ENCODE data around the gene GABBR2.
"Not testable (repeated sequence)": the region's sequence is repeated elsewhere in the genome, so short reads cannot be mapped to it uniquely, and the experiment has no call there.

The GABBR2 gene

GRCh38 chr9:98468567-98469239 lies 240.0 kb downstream of the GABBR2 start:
- no peak for DNase-seq

GRCh38 chr9:98465799-98466198 lies 242.9 kb downstream of the GABBR2 start:
- no peak for DNase-seq

DNA sequence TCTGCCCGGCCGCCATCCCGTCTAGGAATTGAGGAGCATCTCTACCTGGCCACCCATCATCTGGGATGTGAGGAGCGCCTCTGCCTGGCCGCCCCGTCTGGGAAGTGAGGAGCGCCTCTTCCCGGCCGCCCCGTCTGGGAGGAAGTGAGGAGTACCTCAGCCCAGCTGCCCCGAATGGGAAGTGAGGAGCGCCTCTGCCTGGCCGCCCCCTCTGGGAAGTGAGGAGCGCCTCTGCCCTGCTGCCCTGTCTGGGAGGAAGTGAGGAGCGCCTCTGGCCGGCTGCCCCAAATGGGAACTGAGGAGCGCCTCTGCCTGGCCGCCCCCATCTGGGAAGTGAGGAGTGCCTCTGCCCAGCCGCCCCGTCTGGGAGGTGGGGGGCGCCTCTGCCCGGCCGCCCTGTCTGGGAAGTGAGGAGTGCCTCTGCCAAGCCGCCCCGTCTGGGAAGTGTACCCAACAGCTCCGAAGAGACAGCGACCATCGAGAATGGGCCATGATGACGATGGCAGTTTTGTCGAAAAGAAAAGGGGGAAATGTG lies 244.5 kb downstream of the GABBR2 start:
- not testable (repeated sequence) for DNase-seq

DNA sequence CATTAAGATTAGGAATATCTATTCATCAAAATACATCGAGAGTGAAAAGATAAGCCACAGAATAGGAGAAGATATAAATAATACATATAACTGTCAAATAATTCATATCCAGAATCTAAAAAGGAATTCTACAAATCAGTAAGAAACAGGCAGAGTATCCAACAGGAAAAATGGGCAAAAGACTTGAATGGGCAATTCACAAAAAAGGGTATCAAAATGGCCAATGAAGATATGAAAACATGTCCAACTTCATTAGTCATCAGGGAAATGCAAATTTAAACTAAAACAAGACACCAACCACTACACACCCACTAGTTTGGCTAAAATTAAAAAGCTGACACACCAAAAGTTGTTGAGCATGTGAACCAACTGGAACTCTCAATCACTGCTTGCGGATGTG lies 246.4 kb downstream of the GABBR2 start:
- DNase-seq, result no peak

DNA sequence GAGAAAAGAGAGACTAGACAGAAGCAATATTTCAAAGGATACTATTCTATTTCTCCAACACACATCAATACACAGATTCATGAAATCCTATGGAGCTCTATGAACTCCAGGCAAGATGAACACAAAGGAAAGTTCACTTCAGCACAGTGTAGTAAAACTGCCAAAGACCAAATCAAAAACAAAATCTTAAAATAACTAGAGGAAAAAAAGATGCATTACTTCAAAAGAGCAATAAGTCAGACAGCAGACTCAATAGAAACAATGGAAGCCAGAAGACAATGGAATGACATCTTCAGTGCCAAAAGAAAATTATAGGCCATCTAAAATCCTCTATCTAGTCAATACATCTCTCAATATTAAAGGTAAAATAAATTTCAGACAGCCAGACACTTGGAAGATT lies 248.0 kb downstream of the GABBR2 start:
- DNase-seq, result no peak

DNA sequence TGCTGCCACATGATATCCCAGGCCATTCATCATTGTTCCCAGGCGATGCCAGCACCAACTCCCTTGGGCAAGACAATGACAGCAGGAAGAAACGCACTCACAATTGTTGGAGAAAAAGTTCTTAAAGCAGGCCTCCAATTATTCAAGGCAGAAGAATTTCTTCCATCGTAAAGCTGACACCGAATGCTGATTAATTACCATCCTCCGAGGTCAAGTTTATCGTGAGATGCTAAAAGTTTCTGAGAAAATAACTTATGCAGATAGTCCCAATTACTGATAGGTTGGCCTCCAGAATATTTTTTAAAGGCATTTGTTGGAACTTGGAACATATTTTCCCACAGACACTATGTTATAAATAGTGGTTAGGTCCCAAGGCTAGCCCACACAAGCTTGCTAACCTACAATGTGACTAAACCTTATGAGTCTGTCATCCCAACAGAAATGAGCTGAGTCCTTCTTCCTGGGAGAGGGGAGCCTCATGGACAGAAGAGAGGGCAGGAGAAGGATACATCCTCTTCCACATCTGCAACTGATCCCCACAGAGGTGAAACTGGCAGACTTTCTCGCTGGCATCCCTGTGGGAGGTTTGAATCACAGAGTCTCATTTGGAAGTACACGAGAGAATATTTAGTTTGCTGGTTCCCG lies 250.9 kb downstream of the GABBR2 start:
- DNase-seq, result no peak

GRCh38 chr9:98456156-98456613 lies 252.6 kb downstream of the GABBR2 start:
- DNase-seq, result no peak

DNA sequence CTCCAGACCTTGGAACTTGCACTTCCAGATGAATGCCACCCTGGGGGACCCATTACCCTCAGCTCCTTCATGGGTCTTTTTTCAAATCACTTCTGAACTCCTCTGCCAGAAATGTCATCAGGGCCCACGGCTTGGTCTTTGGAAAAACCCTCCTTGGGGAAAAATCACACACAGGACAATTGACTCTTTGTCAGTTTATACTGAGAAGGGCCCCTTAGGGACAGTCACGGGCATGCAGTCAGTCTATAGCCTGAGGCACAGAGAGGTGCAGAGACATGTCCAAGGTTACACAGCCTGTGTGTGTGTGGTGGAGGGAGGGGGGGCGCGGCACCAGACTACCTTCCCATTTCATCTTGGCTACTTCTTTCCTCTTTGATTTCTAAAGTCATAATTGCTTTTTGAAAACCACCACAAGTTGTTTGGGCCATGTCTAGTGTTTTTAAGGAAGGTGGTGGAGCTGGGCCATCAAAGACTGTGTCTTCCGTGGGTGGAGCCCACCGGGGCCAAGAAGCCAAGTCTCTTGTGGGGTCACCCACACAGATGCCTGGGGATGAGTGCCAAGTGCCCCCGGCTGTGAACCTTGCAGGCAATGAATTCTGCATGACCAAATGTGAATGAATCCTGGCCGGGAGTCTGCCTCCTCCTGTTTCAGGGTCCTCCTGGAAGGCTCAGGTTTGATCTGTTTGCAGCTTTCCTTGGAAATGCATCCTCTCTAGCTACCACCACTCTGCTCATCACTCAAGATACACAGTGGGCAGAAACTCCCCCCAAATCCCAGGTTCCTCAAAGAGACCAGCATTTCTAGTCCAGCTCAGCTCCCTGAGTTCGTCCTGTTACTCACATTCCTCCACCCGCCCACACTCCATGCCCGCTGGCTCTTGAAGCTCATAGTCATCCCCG lies 253.2 kb downstream of the GABBR2 start:
- DNase-seq, result peak; percentile 23

DNA sequence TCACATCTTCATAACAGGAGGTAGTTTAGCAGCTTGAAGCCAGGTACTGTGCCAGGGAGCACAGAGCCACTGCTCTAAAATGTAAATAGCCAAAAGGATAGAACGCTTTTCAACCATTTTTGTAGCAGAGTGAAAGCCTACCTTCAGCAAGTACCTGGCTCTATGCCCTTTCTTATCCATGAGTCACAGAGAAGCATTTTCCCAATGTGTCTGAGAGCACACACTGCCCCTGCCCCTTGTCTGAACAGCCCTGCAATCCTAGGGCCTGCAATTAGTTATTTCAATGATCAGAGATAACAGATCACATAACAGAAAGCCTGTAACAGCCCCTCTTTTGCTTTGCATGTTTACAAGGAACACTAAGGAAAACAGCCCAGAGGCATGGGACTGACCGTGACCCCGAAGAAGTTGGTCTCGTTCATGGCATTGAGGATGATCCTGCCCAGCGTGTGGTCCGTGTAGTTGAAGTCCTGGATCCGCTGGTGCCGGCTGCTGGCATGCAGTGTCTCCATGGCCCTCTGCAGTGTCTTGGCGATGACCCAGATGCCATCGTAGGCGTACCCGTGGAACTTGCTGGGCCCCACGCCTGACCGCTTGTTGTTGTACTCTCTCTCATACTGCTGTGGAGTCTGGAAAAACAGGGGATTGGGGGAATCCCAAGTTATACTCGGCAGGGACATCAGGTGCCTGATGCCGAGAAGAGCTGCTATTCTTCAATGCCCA lies 255.0 kb downstream of the GABBR2 start:
- no peak for DNase-seq

- no peak for DNase-seq
Measured at GRCh38 chr9:98451576-98451975, 257.2 kb downstream of the GABBR2 start.

DNA sequence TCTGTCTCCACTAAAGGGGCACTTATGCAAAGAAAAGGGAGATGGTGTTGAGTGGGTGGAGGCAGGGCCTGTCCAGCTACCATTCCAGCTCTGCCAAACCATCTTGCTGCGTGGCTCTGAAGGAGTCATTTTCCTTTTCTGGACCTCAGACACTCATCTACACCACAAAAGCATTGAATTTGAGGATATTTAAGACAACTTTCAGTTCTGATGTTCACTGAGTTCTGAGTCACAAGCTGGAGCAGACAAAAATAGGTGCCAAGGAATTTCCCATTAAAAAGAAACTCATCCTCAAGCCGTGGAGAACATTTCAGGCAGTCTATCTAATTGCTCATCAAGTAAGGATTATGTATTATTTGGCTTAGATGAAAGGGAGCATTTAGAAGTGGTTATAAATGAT lies 258.2 kb downstream of the GABBR2 start:
- DNase-seq, result peak; percentile 36

DNA sequence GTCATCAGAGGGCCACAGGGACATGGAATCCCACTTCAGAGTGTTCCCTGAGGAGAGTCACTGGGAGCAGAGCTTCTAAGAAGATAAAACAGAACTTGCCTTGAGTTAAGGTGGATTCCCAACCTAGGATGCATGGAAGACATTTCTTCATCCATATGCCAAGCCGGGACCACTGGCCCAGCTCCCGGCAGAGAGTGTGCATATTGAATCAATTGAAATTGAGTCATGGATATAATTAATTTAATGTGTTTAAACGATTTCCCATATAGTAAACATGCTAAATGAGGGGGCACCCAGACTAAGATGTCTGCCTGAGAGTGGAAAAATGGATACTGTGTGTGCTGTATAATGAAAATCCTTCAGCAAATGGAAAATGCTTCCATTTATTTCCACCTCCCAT lies 258.9 kb downstream of the GABBR2 start:
- DNase-seq, result no peak

DNA sequence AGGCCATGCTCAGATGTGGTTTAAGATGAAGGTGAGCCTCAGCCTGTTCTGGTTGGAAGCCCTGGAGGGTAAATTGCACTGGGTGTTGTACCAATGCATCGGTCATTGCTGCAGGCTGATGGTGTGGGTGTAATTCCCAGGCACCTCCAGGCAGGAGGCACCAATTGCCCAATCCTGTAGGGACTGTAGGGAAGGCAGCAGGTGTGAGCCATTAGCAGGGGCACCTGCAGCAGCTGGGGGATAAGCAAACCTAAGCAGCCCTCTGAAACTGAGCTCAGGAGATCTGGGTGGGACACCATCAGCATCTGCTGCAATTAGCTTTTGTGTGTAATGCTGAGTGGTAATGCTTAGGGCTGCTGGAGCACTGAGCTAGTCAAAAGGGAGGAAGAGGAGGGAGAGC lies 263.2 kb downstream of the GABBR2 start:
- DNase-seq, result no peak

DNA sequence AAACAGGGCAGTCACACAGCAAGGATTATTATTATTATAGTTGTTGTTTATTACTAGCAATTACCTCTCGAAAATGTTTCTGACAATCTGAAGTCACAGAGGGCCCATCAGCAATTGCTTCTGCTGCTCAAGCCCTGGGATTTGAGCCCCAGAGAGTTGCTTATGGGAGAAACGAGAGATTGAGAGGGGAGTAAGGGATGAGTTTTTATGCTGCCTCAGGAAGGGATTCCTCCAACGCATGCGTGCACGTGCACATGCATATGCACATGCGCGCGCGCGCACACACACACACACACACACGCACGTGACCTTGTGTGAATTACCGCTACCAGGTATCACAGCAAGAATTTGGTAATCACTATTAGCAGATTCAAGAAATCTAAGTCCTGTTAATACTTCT lies 264.1 kb downstream of the GABBR2 start:
- DNase-seq, result no peak

DNA sequence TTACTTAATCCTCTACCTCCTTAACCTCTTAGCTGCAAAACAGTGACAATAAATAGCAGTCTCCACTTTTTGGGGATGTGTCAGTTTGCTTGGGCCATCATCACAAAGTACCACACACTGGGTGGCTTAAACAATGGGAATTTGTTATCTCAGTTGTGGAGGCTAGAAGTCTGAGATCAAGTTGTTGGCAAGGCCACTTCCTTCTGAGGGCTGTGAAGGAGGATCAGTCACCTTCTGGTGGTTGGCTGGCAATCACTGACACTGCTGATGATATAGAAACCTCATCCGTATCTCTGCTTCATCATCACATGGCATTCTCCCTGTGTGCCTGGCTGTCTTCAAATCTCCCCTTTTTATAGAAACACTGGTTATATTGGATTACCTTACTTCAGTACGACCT lies 266.2 kb downstream of the GABBR2 start:
- no peak for DNase-seq

DNA sequence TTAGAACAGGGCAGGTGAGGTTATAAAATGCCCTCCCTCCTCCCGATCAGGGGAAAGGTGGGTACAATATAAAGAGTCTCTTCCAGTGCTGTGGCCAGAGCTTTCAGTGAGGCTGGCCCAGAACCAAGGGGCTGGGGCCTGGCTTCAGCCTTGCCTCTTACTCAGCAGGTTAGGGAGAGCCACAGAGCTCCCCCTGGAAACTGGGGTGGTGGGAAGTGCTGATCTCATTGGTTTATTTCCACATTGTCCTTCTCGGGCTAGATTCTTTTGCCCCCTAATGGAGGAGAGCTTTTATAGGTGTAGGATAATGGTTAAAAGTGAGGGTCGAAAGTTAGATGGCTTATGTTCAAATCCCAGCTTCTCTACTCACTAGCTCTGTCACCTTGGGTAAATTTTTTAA lies 266.6 kb downstream of the GABBR2 start:
- DNase-seq, result no peak

GRCh38 chr9:98438666-98439065 lies 270.1 kb downstream of the GABBR2 start:
- no peak for DNase-seq

GRCh38 chr9:98437458-98438034 lies 271.2 kb downstream of the GABBR2 start:
- no peak for DNase-seq

- no peak for DNase-seq
Measured at GRCh38 chr9:98432960-98433359, 275.8 kb downstream of the GABBR2 start.

- DNase-seq, result no peak
Measured at GRCh38 chr9:98432134-98432533, 276.6 kb downstream of the GABBR2 start.

GRCh38 chr9:98430535-98431292 lies 278.0 kb downstream of the GABBR2 start:
- peak; percentile 21 for DNase-seq

DNA sequence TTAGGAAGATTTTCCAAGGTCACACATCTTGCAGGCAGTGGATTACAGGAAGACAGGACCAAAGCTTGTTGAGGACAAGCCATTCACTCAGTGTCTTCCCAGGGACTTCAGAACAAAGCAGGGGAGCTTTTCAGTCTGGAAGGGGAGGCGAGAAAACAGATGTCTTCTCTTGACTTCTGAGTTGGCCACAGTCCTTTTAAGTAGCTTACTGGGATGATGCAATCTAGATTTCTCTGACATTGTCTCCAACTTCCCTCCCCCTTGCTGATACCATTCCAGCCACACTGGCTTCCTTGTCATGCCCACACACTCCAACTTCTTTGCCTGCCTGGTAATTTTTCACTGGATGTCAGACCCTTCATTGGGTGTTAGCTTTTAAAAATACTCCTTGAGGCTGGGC lies 279.1 kb downstream of the GABBR2 start:
- DNase-seq, result peak; percentile 74
